GM23338 (cell line): ENCODE measurements around the gene NPC2. TPM values are rescaled to one million over a fixed set of nuclear protein-coding genes. Genes with fewer than 3 reads are reported as not detected.

Source experiments
- ATAC-seq: fragments of 200-7000 bp; cut with Tn5 transposase; 3 replicates; pipeline ENCODE4 v1.9.1; 2020
- DNase-seq: peaks from one replicate; pipeline ENCODE4 v3.0.0-alpha.2; 2015; ENCODE audit warnings: low spot score
- H2AFZ ChIP-seq: fragments of 200-600 bp; sonication (generic); 2 replicates; pipeline ENCODE4 v1.8.0; 2016; ENCODE audit warnings: antibody characterized with exemption, mild to moderate bottlenecking, moderate library complexity
- H3F3A ChIP-seq: fragments of 200-600 bp; sonication (generic); replicated peaks from 2 replicates; pipeline ENCODE4 v1.8.0; 2017; ENCODE audit warnings: antibody characterized with exemption, mixed run types, low read depth
- H3K27ac ChIP-seq: fragments of 200-600 bp; sonication (generic); 2 replicates; pipeline ENCODE4 v1.6.1; 2016; ENCODE audit warnings: low read depth
- H3K27me3 ChIP-seq: fragments of 200-600 bp; sonication (generic); 2 replicates; pipeline ENCODE4 v1.8.0; 2016; ENCODE audit warnings: mild to moderate bottlenecking, mixed run types, moderate library complexity; ENCODE audit not compliant: insufficient read depth
- H3K36me3 ChIP-seq: fragments of 200-600 bp; sonication (generic); 2 replicates; pipeline ENCODE4 v1.8.0; 2016; ENCODE audit warnings: mild to moderate bottlenecking; ENCODE audit not compliant: insufficient read depth
- H3K4me1 ChIP-seq: fragments of 200-600 bp; sonication (generic); 2 replicates; pipeline ENCODE4 v1.8.0; 2016; ENCODE audit warnings: mild to moderate bottlenecking, moderate library complexity; ENCODE audit not compliant: insufficient read depth
- H3K4me2 ChIP-seq: fragments of 200-600 bp; sonication (generic); 2 replicates; pipeline ENCODE4 v1.7.1; 2017; ENCODE audit warnings: mixed run types
- H3K4me3 ChIP-seq: fragments of 200-600 bp; sonication (generic); 2 replicates; pipeline ENCODE4 v1.6.1; 2016; ENCODE audit warnings: mixed run types
- H3K79me2 ChIP-seq: fragments of 200-600 bp; sonication (generic); replicated peaks from 2 replicates; pipeline ENCODE4 v1.8.0; 2017; ENCODE audit warnings: mild to moderate bottlenecking; ENCODE audit not compliant: insufficient read depth
- H3K9me2 ChIP-seq: fragments of 200-600 bp; sonication (generic); 2 replicates; pipeline ENCODE4 v1.8.0; 2017; ENCODE audit not compliant: insufficient read depth
- H4K20me1 ChIP-seq: fragments of 200-600 bp; sonication (generic); replicated peaks from 2 replicates; pipeline ENCODE4 v1.8.0; 2017; ENCODE audit warnings: mild to moderate bottlenecking; ENCODE audit not compliant: insufficient read depth
- H3K27ac Mint-ChIP-seq: 2 replicates; pipeline ENCODE4 v1.8.0; 2020; ENCODE audit warnings: inconsistent platforms, mild to moderate bottlenecking, moderate library complexity, mixed read lengths
- H3K27me3 Mint-ChIP-seq: 3 replicates; pipeline ENCODE4 v1.8.0; 2022; ENCODE audit warnings: low read depth, mild to moderate bottlenecking, moderate library complexity, mixed read lengths, inconsistent platforms; ENCODE audit not compliant: insufficient read depth, poor library complexity
- H3K36me3 Mint-ChIP-seq: 3 replicates; pipeline ENCODE4 v1.8.0; 2021; ENCODE audit warnings: low read depth, mild to moderate bottlenecking, inconsistent platforms, moderate library complexity, mixed read lengths
- H3K4me1 Mint-ChIP-seq: 3 replicates; pipeline ENCODE4 v1.8.0; 2020; ENCODE audit warnings: mild to moderate bottlenecking, inconsistent platforms, mixed read lengths
- H3K4me3 Mint-ChIP-seq: 3 replicates; pipeline ENCODE4 v1.8.0; 2021; ENCODE audit warnings: moderate library complexity, mild to moderate bottlenecking, inconsistent platforms, mixed read lengths
- H3K9me3 Mint-ChIP-seq: 3 replicates; pipeline ENCODE4 v1.8.0; 2020; ENCODE audit warnings: moderate library complexity, mild to moderate bottlenecking, inconsistent platforms, mixed read lengths
- CREB1 ChIP-seq: fragments of 250-450 bp; sonication (Bioruptor Pico); IDR thresholded peaks from 2 replicates; pipeline ENCODE4 v1.5.0; 2020; ENCODE audit warnings: low read depth, mild to moderate bottlenecking, moderate library complexity
- CTCF ChIP-seq, 2 experiments: fragments of 200-600 bp in 1 of 2; sonication (generic) in 1 of 2; conservative IDR thresholded peaks; 2 replicates each; pipeline versions ENCODE4 v1.5.1 to v1.6.1; 2016 to 2017; ENCODE audit warnings: antibody characterized with exemption in 2 of 2, low read depth in 2 of 2, mild to moderate bottlenecking in 2 of 2, moderate library complexity in 1 of 2
- ETS1 ChIP-seq: IDR thresholded peaks from 2 replicates; pipeline ENCODE4 v1.6.1; 2016; ENCODE audit warnings: antibody characterized with exemption
- JUNB ChIP-seq: IDR thresholded peaks from one replicate; pipeline ENCODE4 v1.6.1; 2016; ENCODE audit warnings: antibody characterized with exemption; ENCODE audit not compliant: unreplicated experiment
- POLR2AphosphoS5 ChIP-seq: IDR thresholded peaks from 2 replicates; pipeline ENCODE4 v1.6.1; 2016; ENCODE audit warnings: antibody characterized with exemption, low read depth
- ZNF331 ChIP-seq: fragments of 250-450 bp; sonication (Bioruptor Pico); IDR thresholded peaks from 2 replicates; pipeline ENCODE4 v1.5.0; 2020; ENCODE audit warnings: low read depth, mild to moderate bottlenecking, moderate library complexity
- polyA plus RNA-seq: library from polyadenylated mRNA; unstranded; fragments of >200 nt; fragmentation: Nextera tagmentation; extraction: Ambion mirVana; gene quantifications from 2 replicates; pipeline ENCODE4 v1.2.1, GENCODE V29; 2016
- total RNA-seq: library from RNA; depleted of rRNA; stranded (reverse); fragments of >200 nt; shearing (Covaris generic); gene quantifications from 2 replicates; pipeline ENCODE4 v1.2.3, GENCODE V29; 2014
- TF ChIP-seq, protein P1 (sequence below): fragments of 250-450 bp; sonication (Bioruptor Pico); IDR thresholded peaks from 2 replicates; pipeline ENCODE4 v1.5.0; 2020; ENCODE audit warnings: mild to moderate bottlenecking, moderate library complexity

The NPC2 gene
- total and polyA plus RNA-seq, 2 experiments from 2014 or later, result 287 to 344 TPM

DNA sequence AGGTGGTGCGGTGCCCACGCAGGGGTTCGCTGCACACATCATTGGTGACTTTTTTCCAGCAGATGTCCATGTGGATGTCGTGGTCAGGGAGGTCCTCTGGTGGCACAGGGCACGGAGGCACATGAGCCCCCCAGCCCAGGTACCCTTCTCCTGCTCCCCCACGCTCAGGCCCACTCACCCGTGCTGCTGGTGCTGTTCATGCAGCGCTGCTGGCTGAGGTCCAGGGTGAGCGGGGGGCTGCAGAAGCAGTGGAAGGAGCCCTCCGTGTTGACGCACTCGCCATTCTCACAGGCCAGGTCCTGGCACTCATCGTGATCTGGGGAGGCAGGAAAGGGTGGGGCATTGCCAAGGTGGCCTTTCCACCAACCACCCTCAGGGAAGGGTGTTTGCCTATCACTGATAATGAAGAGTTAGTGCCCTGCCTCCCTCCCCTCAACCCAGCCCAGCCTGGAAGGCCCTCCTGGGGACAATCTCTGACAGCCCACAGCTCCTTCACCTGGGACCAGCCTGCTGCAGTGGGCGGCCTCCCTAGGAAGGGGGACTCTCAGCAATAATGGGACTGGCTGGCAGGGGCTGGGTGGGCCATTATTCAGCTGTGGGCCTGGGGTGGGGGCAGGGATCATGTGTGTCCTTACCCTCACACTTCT is 10.3 kb upstream of the NPC2 start (continued):
- TF ChIP-seq, protein P1, sequence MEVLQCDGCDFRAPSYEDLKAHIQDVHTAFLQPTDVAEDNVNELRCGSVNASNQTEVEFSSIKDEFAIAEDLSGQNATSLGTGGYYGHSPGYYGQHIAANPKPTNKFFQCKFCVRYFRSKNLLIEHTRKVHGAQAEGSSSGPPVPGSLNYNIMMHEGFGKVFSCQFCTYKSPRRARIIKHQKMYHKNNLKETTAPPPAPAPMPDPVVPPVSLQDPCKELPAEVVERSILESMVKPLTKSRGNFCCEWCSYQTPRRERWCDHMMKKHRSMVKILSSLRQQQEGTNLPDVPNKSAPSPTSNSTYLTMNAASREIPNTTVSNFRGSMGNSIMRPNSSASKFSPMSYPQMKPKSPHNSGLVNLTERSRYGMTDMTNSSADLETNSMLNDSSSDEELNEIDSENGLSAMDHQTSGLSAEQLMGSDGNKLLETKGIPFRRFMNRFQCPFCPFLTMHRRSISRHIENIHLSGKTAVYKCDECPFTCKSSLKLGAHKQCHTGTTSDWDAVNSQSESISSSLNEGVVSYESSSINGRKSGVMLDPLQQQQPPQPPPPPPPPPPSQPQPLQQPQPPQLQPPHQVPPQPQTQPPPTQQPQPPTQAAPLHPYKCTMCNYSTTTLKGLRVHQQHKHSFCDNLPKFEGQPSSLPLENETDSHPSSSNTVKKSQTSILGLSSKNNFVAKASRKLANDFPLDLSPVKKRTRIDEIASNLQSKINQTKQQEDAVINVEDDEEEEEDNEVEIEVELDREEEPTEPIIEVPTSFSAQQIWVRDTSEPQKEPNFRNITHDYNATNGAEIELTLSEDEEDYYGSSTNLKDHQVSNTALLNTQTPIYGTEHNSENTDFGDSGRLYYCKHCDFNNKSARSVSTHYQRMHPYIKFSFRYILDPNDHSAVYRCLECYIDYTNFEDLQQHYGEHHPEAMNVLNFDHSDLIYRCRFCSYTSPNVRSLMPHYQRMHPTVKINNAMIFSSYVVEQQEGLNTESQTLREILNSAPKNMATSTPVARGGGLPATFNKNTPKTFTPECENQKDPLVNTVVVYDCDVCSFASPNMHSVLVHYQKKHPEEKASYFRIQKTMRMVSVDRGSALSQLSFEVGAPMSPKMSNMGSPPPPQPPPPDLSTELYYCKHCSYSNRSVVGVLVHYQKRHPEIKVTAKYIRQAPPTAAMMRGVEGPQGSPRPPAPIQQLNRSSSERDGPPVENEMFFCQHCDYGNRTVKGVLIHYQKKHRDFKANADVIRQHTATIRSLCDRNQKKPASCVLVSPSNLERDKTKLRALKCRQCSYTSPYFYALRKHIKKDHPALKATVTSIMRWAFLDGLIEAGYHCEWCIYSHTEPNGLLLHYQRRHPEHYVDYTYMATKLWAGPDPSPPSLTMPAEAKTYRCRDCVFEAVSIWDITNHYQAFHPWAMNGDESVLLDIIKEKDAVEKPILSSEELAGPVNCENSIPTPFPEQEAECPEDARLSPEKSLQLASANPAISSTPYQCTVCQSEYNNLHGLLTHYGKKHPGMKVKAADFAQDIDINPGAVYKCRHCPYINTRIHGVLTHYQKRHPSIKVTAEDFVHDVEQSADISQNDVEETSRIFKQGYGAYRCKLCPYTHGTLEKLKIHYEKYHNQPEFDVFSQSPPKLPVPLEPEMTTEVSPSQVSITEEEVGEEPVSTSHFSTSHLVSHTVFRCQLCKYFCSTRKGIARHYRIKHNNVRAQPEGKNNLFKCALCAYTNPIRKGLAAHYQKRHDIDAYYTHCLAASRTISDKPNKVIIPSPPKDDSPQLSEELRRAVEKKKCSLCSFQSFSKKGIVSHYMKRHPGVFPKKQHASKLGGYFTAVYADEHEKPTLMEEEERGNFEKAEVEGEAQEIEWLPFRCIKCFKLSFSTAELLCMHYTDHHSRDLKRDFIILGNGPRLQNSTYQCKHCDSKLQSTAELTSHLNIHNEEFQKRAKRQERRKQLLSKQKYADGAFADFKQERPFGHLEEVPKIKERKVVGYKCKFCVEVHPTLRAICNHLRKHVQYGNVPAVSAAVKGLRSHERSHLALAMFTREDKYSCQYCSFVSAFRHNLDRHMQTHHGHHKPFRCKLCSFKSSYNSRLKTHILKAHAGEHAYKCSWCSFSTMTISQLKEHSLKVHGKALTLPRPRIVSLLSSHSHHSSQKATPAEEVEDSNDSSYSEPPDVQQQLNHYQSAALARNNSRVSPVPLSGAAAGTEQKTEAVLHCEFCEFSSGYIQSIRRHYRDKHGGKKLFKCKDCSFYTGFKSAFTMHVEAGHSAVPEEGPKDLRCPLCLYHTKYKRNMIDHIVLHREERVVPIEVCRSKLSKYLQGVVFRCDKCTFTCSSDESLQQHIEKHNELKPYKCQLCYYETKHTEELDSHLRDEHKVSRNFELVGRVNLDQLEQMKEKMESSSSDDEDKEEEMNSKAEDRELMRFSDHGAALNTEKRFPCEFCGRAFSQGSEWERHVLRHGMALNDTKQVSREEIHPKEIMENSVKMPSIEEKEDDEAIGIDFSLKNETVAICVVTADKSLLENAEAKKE (CRISPR knock-in tag), result no peak
- no peak for TF ChIP-seq POLR2AphosphoS5

GRCh38 chr14:74502236-74503019 is 9.3 kb upstream of the NPC2 start:
- no peaks in the 10 kb centered on the region for H3K36me3 ChIP-seq
- H3F3A ChIP-seq, result peaks cover 15% of the 10 kb centered on the region; the same call in 1 of the 2 replicates
- H3K27me3 Mint-ChIP-seq, result peaks cover 6% of the 10 kb centered on the region
- ATAC-seq (peak; percentile 58), DNase-seq (peak; percentile 83)
- peak overlapping the region; percentile 37; the same call in 1 of the 2 replicates for H3K27ac Mint-ChIP-seq
- no peak overlapping the region for H3K4me3 Mint-ChIP-seq
- H3K4me3 ChIP-seq, result no peak overlapping the region
- H3K4me2 ChIP-seq, result no peak overlapping the region
- TF ChIP-seq ETS1, result no peak
- no peak for TF ChIP-seq ZNF331
- no peak for TF ChIP-seq JUNB
- no peak for TF ChIP-seq CREB1
- peak; percentile 64 to 73 for TF ChIP-seq CTCF (conservative IDR thresholded peaks at IDR 0.05; ENCODE audit: low read depth in 2 of 2)
- no peaks in the 10 kb centered on the region for H4K20me1 ChIP-seq
- no peaks in the 10 kb centered on the region; the same call in 2 of the 3 replicates for H3K36me3 Mint-ChIP-seq
- no peak overlapping the region for H2AFZ ChIP-seq
- peaks cover 39% of the 10 kb centered on the region for H3K4me1 Mint-ChIP-seq
- H3K4me1 ChIP-seq, result peaks cover 23% of the 10 kb centered on the region
- no peaks in the 10 kb centered on the region for H3K27me3 ChIP-seq
- no peaks in the 10 kb centered on the region for H3K79me2 ChIP-seq
- no peaks in the 10 kb centered on the region for H3K9me2 ChIP-seq
- no peaks in the 10 kb centered on the region for H3K9me3 Mint-ChIP-seq
- no peak overlapping the region for H3K27ac ChIP-seq
